HUES48 (cell line): Measurements from ENCODE around the gene TSPAN2.

Experiments
- H3K27ac ChIP-seq: one replicate; pipeline ENCODE4 v1.7.0; 2013; ENCODE audit warnings: low read depth, low read length, inconsistent platforms
- H3K27me3 ChIP-seq: 2 replicates; pipeline ENCODE4 v1.6.1; 2013; ENCODE audit warnings: mild to moderate bottlenecking, low read length; ENCODE audit not compliant: control insufficient read depth, insufficient read depth
- H3K36me3 ChIP-seq: 2 replicates; pipeline ENCODE4 v1.6.1; 2013; ENCODE audit warnings: low read length; ENCODE audit not compliant: control insufficient read depth, insufficient read depth
- H3K4me1 ChIP-seq: 2 replicates; pipeline ENCODE4 v1.6.1; 2013; ENCODE audit warnings: mild to moderate bottlenecking, low read length; ENCODE audit not compliant: control insufficient read depth, insufficient read depth
- H3K4me3 ChIP-seq: 2 replicates; pipeline ENCODE4 v1.5.1; 2013; ENCODE audit warnings: mild to moderate bottlenecking, low read depth, low read length
- H3K9ac ChIP-seq: 2 replicates; pipeline ENCODE4 v1.6.1; 2013; ENCODE audit warnings: mild to moderate bottlenecking, low read depth, low read length, moderate library complexity
- H3K9me3 ChIP-seq: 2 replicates; pipeline ENCODE4 v1.6.1; 2013; ENCODE audit warnings: low read length; ENCODE audit not compliant: control insufficient read depth, insufficient read depth

TSPAN2 gene

DNA sequence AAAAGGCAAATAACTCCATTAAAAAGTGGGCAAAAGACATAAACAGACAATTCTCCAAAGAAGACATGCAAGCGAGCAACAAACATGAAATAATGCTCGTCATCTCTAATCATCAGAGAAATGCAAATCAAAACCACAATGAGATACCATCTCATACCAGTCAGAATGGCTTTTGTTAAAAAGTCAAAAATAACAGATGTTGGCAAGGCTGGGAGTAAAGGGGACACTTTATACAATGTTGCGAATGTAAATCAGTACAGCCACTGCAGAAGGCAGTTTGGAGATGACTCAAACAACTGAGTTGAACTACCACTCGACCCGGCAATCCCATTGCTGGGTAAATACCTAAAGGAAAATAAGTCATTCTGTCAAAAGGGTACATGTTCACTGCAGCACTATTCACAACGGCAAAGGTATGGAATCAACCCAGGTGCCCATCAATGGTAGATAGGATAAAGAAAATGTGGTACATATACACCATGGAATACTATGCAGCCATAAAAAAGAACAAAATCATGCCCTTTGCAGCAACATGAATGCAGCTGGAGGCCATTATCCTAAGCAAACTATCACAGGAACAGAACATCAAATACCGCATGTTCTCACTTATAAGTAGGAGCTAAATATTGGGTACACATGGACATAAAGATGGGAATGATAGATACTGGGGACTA, 25.9 kb downstream of the TSPAN2 start:
- Histone ChIP-seq H3K4me3 (no peak overlapping the region), H3K27ac (no peak overlapping the region), H3K4me1 (no peaks in the 10 kb centered on the region), H3K9ac (no peak overlapping the region), H3K9me3 (no peaks in the 10 kb centered on the region), H3K27me3 (no peaks in the 10 kb centered on the region), H3K36me3 (no peaks in the 10 kb centered on the region)

DNA sequence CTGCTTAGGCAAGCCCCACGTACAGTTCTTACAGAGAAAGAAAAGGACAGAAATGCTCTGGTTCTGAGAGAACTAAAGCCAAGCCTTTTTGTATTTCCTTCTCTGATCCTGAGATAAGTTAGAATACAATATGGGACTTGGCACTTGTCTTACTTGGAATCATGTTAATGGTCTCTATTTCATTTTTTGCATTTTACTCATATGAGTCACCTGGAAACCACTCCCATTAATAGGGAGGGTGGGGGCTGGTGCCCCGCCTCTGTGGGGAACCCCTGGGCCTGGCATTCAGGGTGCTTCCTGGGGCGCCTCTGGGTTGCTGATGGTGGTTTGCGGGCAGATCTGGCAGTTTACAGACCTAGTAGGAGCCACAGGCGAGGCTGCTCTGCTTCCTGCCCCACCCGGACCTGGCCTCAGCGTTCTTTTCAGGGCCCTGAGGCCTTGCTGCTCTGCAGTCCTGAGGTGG, 26.7 kb downstream of the TSPAN2 start:
- Histone ChIP-seq H3K9me3 (no peaks in the 10 kb centered on the region), H3K4me3 (no peak overlapping the region), H3K27ac (no peak overlapping the region), H3K36me3 (no peaks in the 10 kb centered on the region), H3K9ac (no peak overlapping the region), H3K27me3 (no peaks in the 10 kb centered on the region), H3K4me1 (no peaks in the 10 kb centered on the region)

DNA sequence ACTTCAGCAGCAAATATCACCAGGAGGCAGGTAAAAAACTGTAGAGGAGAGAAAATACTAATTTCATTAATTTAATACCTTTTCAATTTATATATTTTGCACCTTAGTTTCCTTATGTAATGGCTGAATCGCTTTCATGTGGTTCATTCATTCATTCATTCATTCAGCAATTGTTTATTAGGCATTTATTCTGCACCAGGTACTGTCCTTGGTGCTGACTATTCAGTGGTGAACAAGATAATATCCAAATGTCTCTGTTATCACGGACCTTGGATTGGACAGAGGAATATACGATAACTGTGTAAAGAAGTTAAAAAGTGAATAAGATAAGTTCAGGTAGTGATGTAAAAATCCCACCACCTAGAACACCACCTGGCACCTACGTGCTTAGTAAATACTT, 28.8 kb downstream of the TSPAN2 start:
- Histone ChIP-seq H3K4me1 (peaks cover 14% of the 10 kb centered on the region), H3K36me3 (no peaks in the 10 kb centered on the region), H3K4me3 (no peak overlapping the region), H3K9ac (no peak overlapping the region), H3K27me3 (no peaks in the 10 kb centered on the region), H3K27ac (no peak overlapping the region), H3K9me3 (no peaks in the 10 kb centered on the region)

DNA sequence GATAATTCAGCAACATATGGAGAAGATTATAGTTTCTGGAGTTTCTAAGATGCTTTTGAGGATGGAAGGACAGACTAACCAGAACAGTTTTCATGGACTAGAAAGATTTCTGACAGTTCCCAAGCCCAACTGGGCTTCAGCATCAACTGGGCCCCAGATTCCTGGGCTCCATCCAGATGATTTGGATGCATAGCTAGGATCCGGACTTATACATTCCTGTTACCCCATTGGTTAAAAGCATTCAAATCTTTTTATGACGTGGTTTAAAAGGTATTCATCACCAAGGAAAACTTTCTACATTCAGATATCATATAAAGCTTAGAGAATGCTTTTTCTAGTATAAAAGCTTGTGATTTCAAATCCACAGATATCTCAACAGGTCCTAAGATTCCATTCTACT, 30.0 kb downstream of the TSPAN2 start:
- no peaks in the 10 kb centered on the region for H3K9me3 ChIP-seq
- H3K9ac ChIP-seq: no peak overlapping the region
- H3K36me3 ChIP-seq: no peaks in the 10 kb centered on the region
- no peaks in the 10 kb centered on the region for H3K27me3 ChIP-seq
- no peak overlapping the region for H3K4me3 ChIP-seq
- H3K27ac ChIP-seq: no peak overlapping the region
- H3K4me1 ChIP-seq: peaks cover 14% of the 10 kb centered on the region

DNA sequence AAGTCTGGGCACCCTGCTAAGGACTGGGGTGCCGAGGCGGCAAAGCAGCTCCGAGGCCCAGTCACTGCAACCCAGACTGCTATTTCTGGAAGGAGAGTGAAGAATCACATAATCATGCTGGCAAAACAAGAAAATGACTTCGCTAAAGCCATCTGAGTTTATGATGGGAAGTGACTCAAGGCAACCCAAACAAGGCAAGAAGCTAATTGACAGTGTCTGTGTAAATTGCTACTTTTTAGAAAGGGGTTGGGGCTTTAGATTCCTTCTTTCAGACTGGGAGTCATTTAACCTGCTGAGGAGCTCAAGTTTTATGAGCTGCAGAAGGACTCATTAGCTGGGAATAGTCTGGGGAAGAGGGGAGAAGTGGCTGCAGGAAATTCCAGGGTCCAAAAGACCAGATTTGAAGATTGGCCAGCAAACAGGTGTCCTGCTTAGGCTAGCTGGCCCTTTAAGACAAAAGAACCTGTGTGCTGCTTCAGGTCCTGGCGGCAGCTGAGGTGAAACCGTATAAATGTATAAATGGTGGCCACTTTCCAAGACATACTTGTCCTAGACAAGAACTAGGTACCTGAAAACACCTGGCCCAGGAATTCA, 31.5 kb downstream of the TSPAN2 start:
- peaks cover 14% of the 10 kb centered on the region for H3K4me1 ChIP-seq
- H3K27ac ChIP-seq: no peak overlapping the region
- no peaks in the 10 kb centered on the region for H3K27me3 ChIP-seq
- no peaks in the 10 kb centered on the region for H3K9me3 ChIP-seq
- H3K4me3 ChIP-seq: no peak overlapping the region
- no peaks in the 10 kb centered on the region for H3K36me3 ChIP-seq
- H3K9ac ChIP-seq: no peak overlapping the region

DNA sequence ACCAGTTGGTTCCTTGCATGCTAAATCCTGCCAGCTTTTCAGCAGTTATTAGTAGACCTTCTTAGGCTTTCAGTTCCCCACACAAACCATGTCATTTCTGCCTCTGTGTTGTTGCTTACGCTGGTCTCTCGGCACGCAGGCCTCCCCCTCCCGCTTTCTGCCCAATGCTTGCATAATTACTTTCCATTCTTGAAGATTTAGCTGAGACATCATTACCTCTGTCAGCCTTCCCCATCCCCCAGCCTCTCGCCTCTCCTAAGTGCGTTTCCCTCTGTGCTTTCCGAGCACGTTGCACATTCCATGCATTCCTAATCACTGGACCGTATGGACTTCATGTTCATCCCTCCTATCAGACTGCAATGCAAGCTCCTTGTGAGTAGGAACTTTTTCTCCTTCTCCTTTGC, 32.9 kb downstream of the TSPAN2 start:
- Histone ChIP-seq H3K4me1 (peaks cover 14% of the 10 kb centered on the region), H3K27me3 (no peaks in the 10 kb centered on the region), H3K36me3 (no peaks in the 10 kb centered on the region), H3K27ac (no peak overlapping the region), H3K9ac (no peak overlapping the region), H3K4me3 (no peak overlapping the region), H3K9me3 (no peaks in the 10 kb centered on the region)

DNA sequence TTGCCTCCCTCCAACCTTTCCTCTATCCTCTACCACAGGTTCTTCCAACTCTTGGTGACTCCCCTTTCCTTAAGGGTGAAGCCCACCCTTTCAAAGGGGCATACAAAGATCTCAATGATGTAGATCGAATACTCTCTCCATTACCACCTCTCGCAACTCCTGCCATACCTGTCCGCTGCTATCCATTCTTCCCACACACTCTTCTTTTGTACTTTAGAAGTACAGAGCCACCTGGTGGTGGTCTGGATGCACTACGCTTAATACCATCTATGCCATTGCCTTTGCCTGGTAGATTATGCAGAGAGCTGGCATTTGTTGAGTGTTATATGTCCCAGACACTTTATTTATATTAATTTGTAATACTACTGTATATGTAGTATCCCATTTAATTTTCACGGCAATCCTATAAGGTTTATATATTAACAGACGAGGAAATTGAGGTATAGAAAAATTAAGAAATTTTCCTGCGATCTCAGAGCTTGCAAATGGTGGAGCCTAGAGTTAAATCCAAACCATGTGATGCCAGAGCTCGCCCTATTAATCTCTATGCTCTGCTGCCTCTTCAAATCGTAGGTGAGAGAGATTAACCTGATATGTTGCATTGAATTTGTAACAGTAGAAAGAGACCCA, 36.7 kb downstream of the TSPAN2 start:
- Histone ChIP-seq H3K36me3 (no peaks in the 10 kb centered on the region), H3K27ac (no peak overlapping the region), H3K4me1 (peaks cover 14% of the 10 kb centered on the region), H3K27me3 (no peaks in the 10 kb centered on the region), H3K9ac (no peak overlapping the region), H3K4me3 (no peak overlapping the region), H3K9me3 (no peaks in the 10 kb centered on the region)

DNA sequence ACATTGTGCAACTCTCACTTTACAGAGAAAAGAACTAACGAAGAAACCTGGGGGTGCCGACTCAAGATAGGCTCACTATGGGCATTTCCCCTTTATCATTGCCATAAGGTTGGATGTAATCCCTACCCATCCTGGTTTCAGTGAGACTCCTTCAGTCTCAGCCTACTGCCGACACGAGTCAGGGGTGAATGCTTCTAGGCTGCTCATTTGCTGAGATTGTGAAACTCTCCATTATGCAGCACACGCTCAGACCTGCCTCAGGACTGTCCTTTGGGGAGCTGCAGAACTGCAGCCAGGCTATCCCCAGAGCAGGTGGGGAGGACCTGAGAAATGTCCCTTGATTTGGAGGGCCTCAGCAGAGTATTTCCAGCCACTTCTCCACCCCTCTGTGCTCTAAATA, 37.5 kb downstream of the TSPAN2 start:
- Histone ChIP-seq H3K9me3 (no peaks in the 10 kb centered on the region), H3K27me3 (no peaks in the 10 kb centered on the region), H3K27ac (no peak overlapping the region), H3K36me3 (no peaks in the 10 kb centered on the region), H3K9ac (no peak overlapping the region), H3K4me1 (peaks cover 11% of the 10 kb centered on the region), H3K4me3 (no peak overlapping the region)

DNA sequence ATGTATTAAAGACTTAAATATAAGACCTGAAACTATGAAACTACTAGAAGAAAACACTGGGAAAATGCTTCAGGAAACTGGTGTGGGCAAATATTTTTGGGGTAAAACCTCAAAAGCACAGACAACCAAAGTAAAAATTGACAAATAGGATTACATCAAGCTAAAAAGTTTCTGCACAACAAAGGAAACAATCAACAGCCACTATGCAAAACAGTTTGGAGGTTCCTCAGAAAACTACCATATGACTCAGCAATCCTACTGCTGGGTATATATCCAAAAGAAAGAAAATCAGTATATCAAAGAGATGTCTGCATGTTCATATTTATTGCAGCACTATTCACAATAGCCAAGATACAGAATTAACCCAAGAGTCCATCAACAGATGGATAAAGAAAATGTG, 42.6 kb downstream of the TSPAN2 start:
- H3K4me3 ChIP-seq: no peak overlapping the region

DNA sequence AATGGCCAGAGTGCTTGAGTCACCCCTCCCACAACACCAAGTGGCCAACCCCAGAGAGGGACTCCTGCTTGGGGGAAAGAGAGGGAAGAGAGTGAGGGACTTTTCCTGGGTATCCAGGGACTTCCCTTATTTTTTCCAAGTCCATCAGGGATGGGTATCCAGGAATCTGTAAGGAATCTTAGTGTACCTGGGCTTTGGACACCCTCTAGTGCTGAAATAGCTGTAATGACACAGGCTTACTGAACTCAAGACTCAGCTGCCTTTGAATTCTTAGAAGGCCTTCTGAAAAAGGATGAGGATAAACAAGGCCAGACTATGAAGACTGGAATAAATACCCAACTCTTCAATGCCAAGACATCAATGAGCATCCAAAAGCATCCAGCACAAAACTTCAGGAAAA, 47.6 kb downstream of the TSPAN2 start:
- Histone ChIP-seq H3K27ac (no peak overlapping the region), H3K36me3 (no peaks in the 10 kb centered on the region)

More for the DNA sequence above, 42.6 kb downstream of the TSPAN2 start:
- no peak overlapping the region for H3K9ac ChIP-seq
- H3K27me3 ChIP-seq: no peaks in the 10 kb centered on the region
- no peaks in the 10 kb centered on the region for H3K36me3 ChIP-seq
- H3K27ac ChIP-seq: no peak overlapping the region
- H3K4me1 ChIP-seq: no peaks in the 10 kb centered on the region
- H3K9me3 ChIP-seq: no peaks in the 10 kb centered on the region; the same call in 1 of the 2 replicates

DNA sequence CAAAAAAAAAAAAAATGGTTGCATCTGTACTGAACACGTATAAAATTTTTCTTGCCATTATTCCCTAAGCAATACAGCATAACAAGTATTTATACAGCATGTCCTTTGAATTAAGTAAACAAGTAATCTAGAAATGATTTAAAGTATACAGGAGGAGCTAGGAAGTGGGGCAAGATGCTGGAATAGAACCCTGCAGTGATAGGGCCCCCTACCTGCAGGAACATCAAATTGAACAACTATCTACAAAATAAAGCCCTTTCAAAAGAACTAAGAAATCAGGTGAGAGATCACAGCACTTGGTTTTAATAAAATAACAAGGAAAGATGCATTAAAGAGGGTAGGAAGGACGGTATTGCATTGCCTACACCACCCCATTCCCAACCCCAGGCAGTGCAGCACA, 48.8 kb downstream of the TSPAN2 start:
- no peaks in the 10 kb centered on the region for H3K4me1 ChIP-seq
- no peaks in the 10 kb centered on the region for H3K9me3 ChIP-seq
- no peaks in the 10 kb centered on the region for H3K27me3 ChIP-seq
- H3K9ac ChIP-seq: no peak overlapping the region
- no peaks in the 10 kb centered on the region for H3K36me3 ChIP-seq
- H3K27ac ChIP-seq: no peak overlapping the region
- no peak overlapping the region for H3K4me3 ChIP-seq

More for the DNA sequence above, 47.6 kb downstream of the TSPAN2 start:
- Histone ChIP-seq H3K27me3 (no peaks in the 10 kb centered on the region), H3K9ac (no peak overlapping the region), H3K9me3 (no peaks in the 10 kb centered on the region; the same call in 1 of the 2 replicates), H3K4me3 (no peak overlapping the region), H3K4me1 (no peaks in the 10 kb centered on the region)
